HG02610 (cell line): Measurements from ENCODE around the gene C11orf91.
"Not testable (repeated sequence)": the region's sequence is repeated elsewhere in the genome, so short reads cannot be mapped to it uniquely, and the experiment has no call there.

ENCODE experiments used
- ATAC-seq: cut with Tn5 transposase; IDR thresholded peaks from one replicate; pipeline ENCODE4 v1.9.1; 2021; ENCODE audit warnings: mild to moderate bottlenecking, moderate library complexity; ENCODE audit not compliant: unreplicated experiment

C11orf91 gene, protein sequence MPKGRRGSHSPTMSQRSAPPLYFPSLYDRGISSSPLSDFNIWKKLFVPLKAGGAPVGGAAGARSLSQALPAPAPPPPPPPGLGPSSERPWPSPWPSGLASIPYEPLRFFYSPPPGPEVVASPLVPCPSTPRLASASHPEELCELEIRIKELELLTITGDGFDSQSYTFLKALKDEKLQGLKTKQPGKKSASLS

DNA sequence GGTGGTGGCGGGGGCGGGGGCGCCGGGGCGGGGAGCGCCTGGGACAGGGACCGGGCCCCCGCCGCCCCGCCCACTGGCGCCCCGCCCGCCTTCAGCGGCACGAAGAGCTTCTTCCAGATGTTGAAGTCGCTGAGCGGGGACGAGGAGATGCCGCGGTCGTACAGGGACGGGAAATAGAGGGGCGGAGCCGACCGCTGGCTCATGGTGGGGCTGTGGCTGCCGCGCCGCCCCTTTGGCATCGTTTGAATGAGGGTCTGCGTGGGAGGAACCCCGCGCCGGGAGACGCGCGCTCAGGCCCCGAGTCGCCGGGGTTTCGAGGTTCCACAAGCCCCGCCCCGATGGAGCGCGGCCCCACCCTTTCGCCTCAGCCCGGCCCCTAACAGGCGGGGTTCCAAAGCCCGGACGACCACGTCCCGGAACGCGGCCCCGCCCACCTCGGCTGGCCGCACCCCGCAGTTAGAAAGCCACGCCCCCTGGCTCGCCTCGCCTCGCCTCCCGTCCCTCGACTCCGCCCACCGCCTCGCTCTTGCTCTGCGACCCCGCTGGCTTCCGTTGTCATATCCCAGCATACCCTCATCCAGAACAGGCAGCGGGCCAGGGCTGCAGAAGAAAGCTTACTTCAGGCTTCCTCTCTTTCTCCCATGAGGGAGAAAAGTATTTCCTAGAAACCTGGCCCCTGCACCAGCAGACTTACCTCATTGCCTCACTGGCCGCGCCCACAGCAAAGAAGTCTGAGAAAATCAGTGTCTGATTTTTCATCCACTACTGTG, at the start of gene C11orf91:
Gene C11orf91 (minus strand): TSS at position 325 of the 770 bp plus-strand sequence. CDS start 86 bp downstream, at position 239.
- ATAC-seq: peak; percentile 85

DNA sequence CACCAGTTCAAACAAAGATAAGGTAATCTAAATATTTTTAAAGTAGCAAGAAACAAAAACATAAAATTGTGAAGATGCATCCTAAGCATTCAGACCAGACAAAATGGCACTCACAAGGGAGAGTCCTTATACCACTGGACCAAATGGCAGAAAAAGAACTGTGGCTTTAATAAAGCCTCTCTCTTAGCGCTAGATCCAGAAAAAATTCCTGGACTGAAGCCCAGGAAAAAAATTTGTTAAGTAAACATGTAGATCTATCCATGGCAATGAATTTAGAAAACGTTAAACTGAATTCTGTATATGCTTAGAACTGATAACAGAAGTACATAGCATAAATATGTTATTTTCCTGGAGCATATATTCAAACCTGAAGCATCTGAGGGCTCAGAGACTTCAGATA, 47.4 kb upstream of the C11orf91 start:
- ATAC-seq: no peak

DNA sequence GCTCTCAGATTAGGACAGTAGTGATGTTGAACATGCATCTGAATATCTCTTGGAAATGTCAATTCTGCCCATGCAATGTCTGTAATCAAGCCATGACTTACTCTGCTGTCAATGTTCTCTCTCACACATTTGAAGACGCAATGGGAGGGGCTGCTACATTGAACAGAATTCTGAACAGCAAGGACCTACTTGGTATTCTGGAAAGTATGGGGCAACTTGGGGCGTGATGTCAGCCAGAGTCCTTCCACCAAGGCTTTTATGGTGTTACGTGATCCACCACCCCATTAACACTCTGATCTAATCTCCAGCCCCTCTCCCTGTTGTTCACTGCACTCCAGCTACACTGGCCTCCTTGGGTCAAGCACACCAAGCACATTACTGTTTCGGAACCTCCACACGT, 42.7 kb upstream of the C11orf91 start:
- no peak for ATAC-seq

DNA sequence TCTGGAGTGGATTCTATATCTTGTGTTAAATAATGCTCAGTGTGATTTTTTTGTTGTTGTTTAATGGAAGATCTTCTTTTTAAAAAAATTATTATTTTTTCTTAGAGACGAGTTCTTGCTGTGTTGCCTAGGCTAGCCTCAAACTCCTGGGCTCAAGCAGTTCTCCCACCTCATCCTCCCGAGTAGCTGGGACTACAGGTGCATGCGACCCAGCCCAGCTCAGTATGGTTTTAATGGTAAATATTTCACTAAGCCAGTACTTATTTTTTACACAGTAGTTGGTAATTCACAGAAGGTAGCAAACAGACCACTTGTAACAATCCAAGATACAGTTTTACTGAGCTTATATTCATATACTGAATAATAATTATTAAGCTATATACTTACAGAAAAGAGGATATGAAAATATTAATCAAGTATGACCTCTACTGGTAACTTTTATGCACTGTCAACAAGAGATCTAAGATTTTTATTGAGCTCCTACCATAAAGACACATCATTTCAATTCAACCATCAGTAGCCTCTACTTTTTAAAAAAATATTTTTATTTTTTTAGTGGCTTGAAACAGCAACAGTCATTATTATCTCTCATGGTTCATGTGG, 41.7 kb upstream of the C11orf91 start:
- ATAC-seq: no peak

DNA sequence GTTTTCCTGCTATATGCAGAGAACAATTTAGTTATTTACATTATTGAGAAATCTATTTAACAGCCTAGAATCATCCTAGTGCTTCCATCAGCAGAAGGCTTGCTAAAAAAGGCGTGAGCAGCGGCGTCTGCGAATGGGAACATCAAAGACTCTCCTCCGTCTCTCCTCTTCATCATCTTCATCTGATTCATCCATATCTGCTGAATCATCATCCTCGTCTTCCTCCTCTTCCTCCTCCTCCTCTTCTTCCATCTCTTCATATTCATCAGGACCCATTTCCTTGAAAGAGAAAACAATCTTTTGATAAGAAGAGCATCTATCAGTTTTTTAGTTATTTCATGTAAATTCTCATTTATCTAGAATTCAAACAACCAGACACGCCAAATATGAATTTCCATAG, 41.2 kb upstream of the C11orf91 start:
- ATAC-seq: no peak

DNA sequence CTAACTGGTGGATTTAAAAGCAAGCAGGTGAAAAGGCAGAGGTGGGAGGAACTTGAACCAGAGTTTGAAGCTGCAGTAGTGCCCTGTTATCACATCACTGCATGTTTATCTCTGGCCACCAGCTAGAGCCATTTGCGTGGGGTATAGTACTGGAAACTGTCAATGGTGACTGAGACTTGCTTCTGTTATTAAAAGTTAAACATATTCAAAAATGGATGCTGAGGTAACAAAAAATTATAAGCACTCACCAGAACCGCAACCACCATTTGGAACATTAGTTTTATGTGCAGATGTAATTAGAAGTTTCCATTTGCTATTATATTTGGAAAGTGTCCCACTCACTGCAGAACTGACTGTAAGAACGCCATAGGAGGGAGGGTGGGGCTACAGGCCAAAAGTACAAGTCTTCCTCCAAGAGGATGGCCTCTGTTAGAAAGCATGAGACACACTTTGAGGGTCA, 36.8 kb upstream of the C11orf91 start:
- ATAC-seq: no peak

DNA sequence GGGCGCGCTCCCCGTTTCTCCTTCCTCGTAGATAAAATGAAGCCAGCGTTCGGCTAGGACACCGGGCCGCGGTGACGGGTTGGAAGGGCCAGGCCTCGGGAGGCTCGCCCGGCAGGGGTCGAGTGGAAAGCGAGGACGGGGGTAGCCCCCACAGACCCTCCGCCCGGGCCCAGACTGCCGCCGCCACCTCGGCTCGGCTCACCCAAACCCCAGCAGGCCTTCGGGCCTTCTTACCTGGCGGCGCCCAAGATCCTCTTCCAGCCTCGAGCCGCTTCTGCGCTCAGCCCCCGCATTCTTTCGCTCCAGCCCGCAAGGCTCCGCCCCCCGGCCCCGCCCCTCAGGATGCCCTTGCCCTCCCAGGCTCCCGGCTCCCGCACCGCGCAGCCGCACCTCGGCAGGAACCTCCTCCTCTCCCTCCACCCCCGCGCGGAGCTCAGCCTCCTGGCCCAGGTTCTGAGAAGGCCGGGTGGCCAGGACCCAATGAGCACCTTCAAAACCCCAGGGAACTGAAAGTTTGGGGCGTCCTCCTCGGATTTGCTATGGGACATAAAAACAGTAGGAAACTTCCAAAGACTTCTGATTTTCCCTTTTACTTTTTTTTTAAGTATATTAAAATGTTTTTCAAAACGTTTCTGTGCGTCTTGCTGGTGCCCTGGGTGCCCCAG, 35.7 kb upstream of the C11orf91 start, which contains the start of gene CD59:
Gene CD59 (minus strand): TSS at position 276 of the 665 bp plus-strand sequence. CDS start 13,978 bp downstream, outside the sequence.
- ATAC-seq: peak; percentile 50

DNA sequence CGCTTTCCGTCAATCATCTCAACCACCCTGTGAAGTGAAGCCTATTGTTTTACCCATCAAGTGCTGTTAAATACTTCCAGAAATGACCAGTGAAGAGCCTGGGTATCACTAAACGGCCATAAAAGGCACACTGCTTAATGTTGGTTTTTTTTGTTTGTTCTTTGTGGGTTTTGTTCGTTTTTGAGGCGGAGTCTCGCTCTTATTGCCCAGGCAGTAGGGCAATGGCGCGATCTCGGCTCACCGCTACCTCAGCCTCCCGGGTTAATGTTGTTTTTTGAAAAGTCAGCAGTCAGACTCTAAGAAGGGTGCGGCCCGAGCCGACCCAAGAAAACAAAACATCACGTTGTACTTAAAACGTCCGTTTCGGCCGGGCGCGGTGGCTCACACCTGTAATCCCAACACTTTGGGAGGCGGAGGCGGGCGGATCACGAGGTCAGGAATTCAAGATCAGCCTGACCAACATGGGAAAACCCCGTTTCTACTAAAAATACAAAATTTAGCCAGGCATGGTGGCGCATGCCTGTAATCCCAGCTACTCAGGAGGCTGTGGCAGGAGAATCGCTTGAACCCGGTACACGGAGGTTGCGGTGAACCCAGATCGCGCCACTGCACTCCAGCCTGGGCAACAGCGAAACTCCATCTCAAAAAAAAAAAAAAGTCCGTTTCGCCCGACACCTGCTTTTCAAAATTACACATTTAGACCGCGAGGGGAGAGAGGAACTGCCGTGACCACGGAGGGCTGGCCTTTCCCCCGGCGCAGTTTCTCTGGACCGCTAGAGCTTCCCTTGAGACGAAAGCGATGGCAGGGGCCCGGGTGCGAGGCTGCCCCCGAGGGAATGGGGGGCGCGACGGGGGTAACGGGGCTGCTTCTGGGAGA, 34.9 kb upstream of the C11orf91 start:
- ATAC-seq: peak; percentile 55

DNA sequence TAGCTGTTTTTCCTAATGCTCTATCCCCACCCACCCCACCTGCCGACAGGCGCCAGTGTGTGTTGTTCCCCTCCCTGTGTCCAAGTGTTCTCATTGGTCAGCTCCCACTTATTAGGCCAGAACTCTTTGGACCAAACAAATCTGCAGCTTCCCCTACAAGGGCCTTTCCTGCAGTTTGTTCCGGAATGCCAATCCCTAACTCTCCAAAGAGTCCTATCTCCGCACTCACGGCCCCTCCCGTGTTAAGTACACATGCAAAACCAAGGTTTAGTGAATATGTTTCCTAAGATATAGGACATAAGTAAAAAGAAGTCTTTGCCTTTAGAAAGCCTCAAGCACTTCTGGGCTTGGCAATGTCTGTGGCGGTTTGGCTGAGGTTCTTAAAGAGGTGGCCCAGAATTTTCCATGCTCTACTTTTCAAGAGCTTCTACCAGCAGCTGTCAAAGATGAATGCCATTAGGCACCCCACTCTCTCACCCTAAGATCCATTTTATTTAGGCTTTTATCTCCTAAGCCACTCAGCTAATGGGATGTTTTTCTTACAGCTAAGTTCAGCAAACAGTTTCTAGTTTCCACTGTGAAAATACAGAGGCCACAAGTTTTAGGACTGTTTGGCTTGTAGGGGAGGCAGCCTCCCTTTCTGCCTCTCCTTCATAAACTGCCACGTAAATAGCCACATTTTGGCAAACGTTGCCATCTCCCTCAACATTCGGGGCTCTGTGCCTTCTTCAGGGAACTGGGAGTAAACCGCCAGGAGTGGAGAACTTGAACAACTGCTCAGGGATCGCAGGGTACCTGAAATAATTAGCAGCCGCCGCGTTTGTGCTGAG, 34.0 kb upstream of the C11orf91 start:
- ATAC-seq: no peak

DNA sequence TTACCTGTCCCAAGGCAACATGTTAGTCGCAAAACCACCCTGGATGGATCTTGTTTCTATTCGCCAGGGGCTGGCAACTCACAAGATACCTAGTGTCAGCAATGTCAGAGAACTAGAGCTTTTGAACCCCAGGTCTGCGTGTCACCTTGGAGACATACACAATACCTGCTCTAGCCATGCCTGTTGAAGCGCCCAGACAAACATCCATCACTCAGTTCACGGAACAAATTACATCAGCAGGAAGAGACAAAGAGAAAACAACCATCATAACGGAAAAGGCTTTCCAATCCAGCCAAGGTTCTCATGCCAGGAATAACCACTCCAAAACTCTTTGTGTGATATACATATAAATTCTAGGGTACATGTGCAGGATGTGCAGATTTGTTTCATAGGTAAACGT, 33.4 kb upstream of the C11orf91 start:
- no peak for ATAC-seq

DNA sequence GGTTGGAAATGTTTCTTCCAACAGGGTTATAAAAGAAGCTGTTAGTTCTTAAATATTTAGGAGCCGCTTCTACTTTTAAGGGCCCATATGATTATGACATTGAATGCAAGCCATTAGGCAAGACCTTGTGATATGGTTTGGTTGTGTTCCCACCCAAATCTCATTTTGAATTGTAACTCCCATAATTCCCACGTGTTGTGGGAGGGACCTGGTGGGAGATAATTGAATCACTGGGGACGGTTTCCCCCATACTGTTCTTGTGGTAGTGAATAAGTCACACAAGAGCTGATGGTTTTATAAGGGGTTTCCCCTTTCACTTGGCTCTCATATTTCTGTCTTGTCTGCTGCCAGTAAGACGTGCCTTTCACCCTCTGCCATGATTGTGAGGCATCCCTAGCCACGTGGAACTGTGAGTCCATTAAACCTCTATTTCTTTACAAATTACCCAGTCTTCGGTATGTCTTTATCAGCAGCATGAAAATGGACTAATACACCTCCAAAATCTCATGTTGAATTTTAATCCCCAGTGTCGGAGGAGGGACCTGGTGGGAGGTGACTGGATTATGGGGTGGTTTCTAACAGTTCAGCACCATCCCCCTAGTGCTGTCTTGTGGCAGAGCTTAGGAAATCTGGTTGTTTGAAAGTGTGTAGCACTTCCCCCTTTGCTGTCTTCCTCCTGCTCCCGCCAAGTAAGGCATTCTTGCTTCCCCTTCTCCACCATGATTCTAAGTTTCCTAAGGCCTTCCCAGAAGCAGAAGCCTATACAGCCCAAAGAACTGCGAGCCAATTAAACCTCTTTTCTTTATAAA, 31.3 kb upstream of the C11orf91 start:
- peak; percentile 27 for ATAC-seq

DNA sequence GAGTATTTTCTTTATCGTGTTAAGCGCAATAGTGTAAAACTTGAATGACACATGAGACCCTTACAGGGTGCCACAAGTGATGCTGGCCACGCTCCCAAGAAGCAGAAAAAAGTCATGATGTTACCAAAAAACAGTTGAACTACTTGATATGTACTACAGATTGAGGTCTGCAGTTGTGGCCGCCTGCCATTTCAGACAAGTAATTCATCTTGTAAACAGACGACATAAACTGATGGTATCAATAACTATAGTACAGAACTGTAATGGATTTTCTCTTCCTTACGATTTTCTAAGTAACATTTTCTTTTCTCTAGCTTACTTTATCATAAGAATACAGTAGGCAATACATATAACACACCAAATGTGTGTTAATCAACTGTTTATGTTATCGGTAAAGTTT, 30.1 kb upstream of the C11orf91 start:
- no peak for ATAC-seq

DNA sequence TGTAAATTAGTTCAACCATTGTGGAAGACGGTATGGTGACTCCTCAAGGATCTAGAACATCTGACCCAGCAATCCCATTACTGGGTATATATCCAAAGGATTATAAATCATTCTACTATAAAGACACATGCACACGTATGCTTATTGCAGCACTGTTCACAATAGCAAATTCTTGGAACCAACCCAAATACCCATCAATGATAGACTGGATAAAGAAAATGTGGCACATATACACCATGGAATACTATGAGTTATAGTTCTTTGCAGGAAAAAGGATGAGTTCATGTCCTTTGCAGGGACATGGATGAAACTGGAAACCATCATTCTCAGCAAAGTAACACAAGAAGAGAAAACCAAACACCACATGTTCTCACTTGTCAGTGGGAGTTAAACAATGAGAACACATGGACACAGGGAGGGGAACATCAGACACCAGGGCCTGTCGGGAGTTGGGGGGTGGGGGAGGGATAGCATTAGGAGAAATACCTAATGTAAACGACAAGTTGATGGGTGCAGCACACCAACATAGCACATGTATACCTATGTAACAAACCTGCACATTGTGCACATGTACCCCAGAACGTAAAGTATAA, 28.5 kb upstream of the C11orf91 start:
- not testable (repeated sequence) for ATAC-seq

DNA sequence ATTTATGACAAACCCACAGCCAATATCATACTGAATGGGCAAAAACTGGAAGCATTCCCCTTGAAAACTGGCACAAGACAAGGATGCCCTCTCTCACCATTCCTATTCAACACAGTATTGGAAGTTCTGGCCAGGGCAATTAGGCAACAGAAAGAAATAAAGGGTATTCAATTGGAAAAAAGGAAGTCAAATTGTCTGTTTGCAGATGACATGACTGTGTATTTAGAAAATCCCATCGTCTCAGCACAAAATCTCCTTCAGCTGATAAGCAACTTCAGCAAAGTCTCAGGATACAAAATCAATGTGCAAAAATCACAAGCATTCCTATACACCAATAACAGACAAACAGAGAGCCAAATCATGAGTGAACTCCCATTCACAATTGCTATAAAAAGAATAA, 26.9 kb upstream of the C11orf91 start:
- ATAC-seq: not testable (repeated sequence)

DNA sequence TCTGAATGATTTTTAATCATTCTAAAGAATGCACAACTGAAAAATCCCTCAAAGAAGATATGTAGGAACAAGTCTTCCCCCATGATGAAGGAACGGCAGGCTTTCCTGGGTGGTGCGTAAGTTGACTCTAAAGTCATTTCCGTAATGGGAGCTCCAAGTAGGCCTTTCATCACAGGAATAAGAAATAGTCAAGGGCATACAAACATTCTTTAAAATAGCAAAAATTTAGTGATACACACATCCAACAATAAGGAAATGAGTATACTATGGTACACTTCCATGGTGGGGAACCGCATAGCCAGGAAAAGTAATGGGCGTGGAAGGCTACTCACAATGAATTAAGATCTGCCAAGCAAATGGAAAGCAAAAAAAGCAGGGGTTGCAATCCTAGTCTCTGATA, 24.9 kb upstream of the C11orf91 start:
- ATAC-seq: no peak

DNA sequence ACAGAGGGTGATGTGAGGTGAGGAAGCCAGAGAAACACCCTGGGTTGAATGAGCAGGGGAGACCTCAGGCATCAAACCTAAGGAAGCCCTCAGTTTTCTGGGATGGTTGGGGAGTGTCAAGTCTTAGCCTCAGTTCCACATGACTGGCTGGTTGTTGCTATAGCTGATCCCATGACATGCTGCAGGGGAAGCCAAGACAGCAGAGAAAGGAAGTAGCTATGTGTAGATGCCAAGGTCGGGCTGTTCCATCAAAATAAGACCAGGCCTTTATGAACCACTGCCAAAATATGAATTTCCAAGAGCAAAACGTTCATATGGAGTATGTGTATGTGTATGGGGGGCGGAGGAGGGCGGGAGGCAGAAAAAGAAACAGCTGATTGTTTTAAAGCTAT, 24.0 kb upstream of the C11orf91 start:
- no peak for ATAC-seq

DNA sequence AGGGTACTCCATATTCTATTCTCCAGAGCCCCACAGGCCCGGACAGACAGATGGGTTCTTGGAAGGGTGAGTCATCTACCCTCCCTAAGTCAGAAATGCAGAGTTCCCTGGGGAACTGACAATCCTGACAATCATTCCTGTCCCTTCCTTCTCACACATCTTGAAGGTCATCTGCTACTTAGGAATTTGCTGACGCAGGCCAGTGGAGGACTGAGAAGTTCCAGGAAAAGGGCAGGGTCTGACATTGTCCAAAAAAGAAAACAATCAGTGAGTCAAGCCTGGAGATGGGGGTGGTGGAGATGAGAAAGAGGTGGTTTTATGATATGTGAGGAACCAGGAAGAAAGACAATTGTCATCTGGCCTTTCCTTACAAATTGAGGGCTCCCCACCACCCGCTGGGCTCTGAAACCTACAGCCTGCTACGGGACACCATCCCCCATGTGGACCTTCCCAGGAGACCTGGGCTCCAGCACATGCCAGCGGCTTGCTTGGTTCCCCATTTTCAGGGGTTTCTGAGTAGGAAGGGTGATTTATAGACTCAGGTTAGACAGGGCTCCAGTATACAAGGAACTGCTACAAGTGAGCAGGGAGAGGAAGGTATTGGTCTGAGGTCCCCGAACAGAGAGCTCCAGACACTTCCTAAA, 22.7 kb upstream of the C11orf91 start:
- peak; percentile 17 for ATAC-seq
